Esophagus muscularis mucosa (tissue), 4 donors: Measurements from ENCODE around the gene FNIP1.
"Not testable (repeated sequence)": the region's sequence is repeated elsewhere in the genome, so short reads cannot be mapped to it uniquely, and the experiment has no call there.

Experiments
- CTCF ChIP-seq, 3 experiments: fragments of 200-600 bp in 2 of 3; fragments of 450-650 bp in 1 of 3; sonication (generic) in 2 of 3; IDR thresholded peaks; one replicate each; pipeline ENCODE4 v1.5.1; 2017 to 2019; ENCODE audit warnings: antibody characterized with exemption in 3 of 3, mild to moderate bottlenecking in 2 of 3, moderate library complexity in 1 of 3
- EP300 ChIP-seq: sonication (generic); formaldehyde crosslinking; IDR thresholded peaks from one replicate; pipeline ENCODE4 v1.6.1; 2017; ENCODE audit warnings: antibody characterized with exemption
- POLR2A ChIP-seq: fragments of 450-650 bp; IDR thresholded peaks from one replicate; pipeline ENCODE4 v1.6.1; 2017; ENCODE audit warnings: antibody characterized with exemption, moderate library complexity, mild to moderate bottlenecking, low read depth

- not testable (repeated sequence) for TF ChIP-seq CTCF (IDR thresholded peaks at IDR 0.05); POLR2A; EP300
Measured at GRCh38 chr5:131678273-131678672, 118.5 kb downstream of the FNIP1 start.
